Panc1 (cell line): ENCODE data around the gene CHST14.

Experiments
- CTCF ChIP-seq: fragments of 450-650 bp; IDR thresholded peaks from 2 replicates; pipeline ENCODE4 v1.5.1; 2017; ENCODE audit warnings: mild to moderate bottlenecking
- POLR2AphosphoS5 ChIP-seq: IDR thresholded peaks from 2 replicates; pipeline ENCODE4 v1.6.1; 2012; ENCODE audit warnings: mild to moderate bottlenecking, low read depth, low read length, moderate library complexity

GRCh38 chr15:40454904-40455391, 15.8 kb upstream of the CHST14 start:
- TF ChIP-seq CTCF, result no peak
- no peak for TF ChIP-seq POLR2AphosphoS5
